GM23338 (cell line): ENCODE measurements around the gene FHIP1B. TPM values are rescaled to one million over a fixed set of nuclear protein-coding genes. Genes with fewer than 3 reads are reported as not detected.

ENCODE experiments used
- ATAC-seq: fragments of 200-7000 bp; cut with Tn5 transposase; 3 replicates; pipeline ENCODE4 v1.9.1; 2020
- DNase-seq: peaks from one replicate; pipeline ENCODE4 v3.0.0-alpha.2; 2015; ENCODE audit warnings: low spot score
- H2AFZ ChIP-seq: fragments of 200-600 bp; sonication (generic); 2 replicates; pipeline ENCODE4 v1.8.0; 2016; ENCODE audit warnings: antibody characterized with exemption, mild to moderate bottlenecking, moderate library complexity
- H3F3A ChIP-seq: fragments of 200-600 bp; sonication (generic); replicated peaks from 2 replicates; pipeline ENCODE4 v1.8.0; 2017; ENCODE audit warnings: antibody characterized with exemption, mixed run types, low read depth
- H3K27ac ChIP-seq: fragments of 200-600 bp; sonication (generic); 2 replicates; pipeline ENCODE4 v1.6.1; 2016; ENCODE audit warnings: low read depth
- H3K27me3 ChIP-seq: fragments of 200-600 bp; sonication (generic); 2 replicates; pipeline ENCODE4 v1.8.0; 2016; ENCODE audit warnings: mild to moderate bottlenecking, mixed run types, moderate library complexity; ENCODE audit not compliant: insufficient read depth
- H3K36me3 ChIP-seq: fragments of 200-600 bp; sonication (generic); 2 replicates; pipeline ENCODE4 v1.8.0; 2016; ENCODE audit warnings: mild to moderate bottlenecking; ENCODE audit not compliant: insufficient read depth
- H3K4me1 ChIP-seq: fragments of 200-600 bp; sonication (generic); 2 replicates; pipeline ENCODE4 v1.8.0; 2016; ENCODE audit warnings: mild to moderate bottlenecking, moderate library complexity; ENCODE audit not compliant: insufficient read depth
- H3K4me2 ChIP-seq: fragments of 200-600 bp; sonication (generic); 2 replicates; pipeline ENCODE4 v1.7.1; 2017; ENCODE audit warnings: mixed run types
- H3K4me3 ChIP-seq: fragments of 200-600 bp; sonication (generic); 2 replicates; pipeline ENCODE4 v1.6.1; 2016; ENCODE audit warnings: mixed run types
- H3K79me2 ChIP-seq: fragments of 200-600 bp; sonication (generic); replicated peaks from 2 replicates; pipeline ENCODE4 v1.8.0; 2017; ENCODE audit warnings: mild to moderate bottlenecking; ENCODE audit not compliant: insufficient read depth
- H3K9me2 ChIP-seq: fragments of 200-600 bp; sonication (generic); 2 replicates; pipeline ENCODE4 v1.8.0; 2017; ENCODE audit not compliant: insufficient read depth
- H4K20me1 ChIP-seq: fragments of 200-600 bp; sonication (generic); replicated peaks from 2 replicates; pipeline ENCODE4 v1.8.0; 2017; ENCODE audit warnings: mild to moderate bottlenecking; ENCODE audit not compliant: insufficient read depth
- H3K27ac Mint-ChIP-seq: 2 replicates; pipeline ENCODE4 v1.8.0; 2020; ENCODE audit warnings: inconsistent platforms, mild to moderate bottlenecking, moderate library complexity, mixed read lengths
- H3K27me3 Mint-ChIP-seq: 3 replicates; pipeline ENCODE4 v1.8.0; 2022; ENCODE audit warnings: low read depth, mild to moderate bottlenecking, moderate library complexity, mixed read lengths, inconsistent platforms; ENCODE audit not compliant: insufficient read depth, poor library complexity
- H3K36me3 Mint-ChIP-seq: 3 replicates; pipeline ENCODE4 v1.8.0; 2021; ENCODE audit warnings: low read depth, mild to moderate bottlenecking, inconsistent platforms, moderate library complexity, mixed read lengths
- H3K4me1 Mint-ChIP-seq: 3 replicates; pipeline ENCODE4 v1.8.0; 2020; ENCODE audit warnings: mild to moderate bottlenecking, inconsistent platforms, mixed read lengths
- H3K4me3 Mint-ChIP-seq: 3 replicates; pipeline ENCODE4 v1.8.0; 2021; ENCODE audit warnings: moderate library complexity, mild to moderate bottlenecking, inconsistent platforms, mixed read lengths
- H3K9me3 Mint-ChIP-seq: 3 replicates; pipeline ENCODE4 v1.8.0; 2020; ENCODE audit warnings: moderate library complexity, mild to moderate bottlenecking, inconsistent platforms, mixed read lengths
- CREB1 ChIP-seq: fragments of 250-450 bp; sonication (Bioruptor Pico); IDR thresholded peaks from 2 replicates; pipeline ENCODE4 v1.5.0; 2020; ENCODE audit warnings: low read depth, mild to moderate bottlenecking, moderate library complexity
- JUNB ChIP-seq: IDR thresholded peaks from one replicate; pipeline ENCODE4 v1.6.1; 2016; ENCODE audit warnings: antibody characterized with exemption; ENCODE audit not compliant: unreplicated experiment
- NANOG ChIP-seq: IDR thresholded peaks from 2 replicates; pipeline ENCODE4 v1.6.1; 2016; ENCODE audit warnings: antibody characterized with exemption, borderline replicate concordance
- ZNF462 ChIP-seq: fragments of 250-450 bp; sonication (Bioruptor Pico); IDR thresholded peaks from 2 replicates; pipeline ENCODE4 v1.5.0; 2020; ENCODE audit warnings: mild to moderate bottlenecking, moderate library complexity
- polyA plus RNA-seq: library from polyadenylated mRNA; unstranded; fragments of >200 nt; fragmentation: Nextera tagmentation; extraction: Ambion mirVana; gene quantifications from 2 replicates; pipeline ENCODE4 v1.2.1, GENCODE V29; 2016
- total RNA-seq: library from RNA; depleted of rRNA; stranded (reverse); fragments of >200 nt; shearing (Covaris generic); gene quantifications from 2 replicates; pipeline ENCODE4 v1.2.3, GENCODE V29; 2014
- TF ChIP-seq, protein P1 (sequence below): IDR thresholded peaks from 2 replicates; pipeline ENCODE4 v1.6.1; 2016; ENCODE audit warnings: antibody characterized with exemption

The FHIP1B gene
- total and polyA plus RNA-seq, 2 experiments from 2014 or later, result 10.3 to 34.5 TPM

- TF ChIP-seq ZNF462, result no peak
Measured at GRCh38 chr11:6225024-6225423, 9.4 kb downstream of the FHIP1B start (continued).

GRCh38 chr11:6224421-6224820, 10.0 kb downstream of the FHIP1B start:
- Histone ChIP-seq H3K27me3 (no peaks in the 10 kb centered on the region), H3K36me3 (peaks cover 5% of the 10 kb centered on the region; the same call in 1 of the 2 replicates), H3F3A (no peaks in the 10 kb centered on the region), H4K20me1 (peaks cover 35% of the 10 kb centered on the region), H3K9me2 (no peaks in the 10 kb centered on the region), H3K27ac (no peak overlapping the region), H3K4me3 (no peak overlapping the region), H2AFZ (no peak overlapping the region), H3K4me1 (no peaks in the 10 kb centered on the region), H3K4me2 (no peak overlapping the region), H3K79me2 (peaks cover 38% of the 10 kb centered on the region)
- Mint-ChIP-seq H3K27ac (no peak overlapping the region), H3K9me3 (no peaks in the 10 kb centered on the region), H3K4me1 (no peaks in the 10 kb centered on the region), H3K4me3 (no peak overlapping the region), H3K27me3 (no peaks in the 10 kb centered on the region), H3K36me3 (peaks cover 8% of the 10 kb centered on the region; the same call in 2 of the 3 replicates)
- ATAC-seq (no peak), DNase-seq (no peak)
- TF ChIP-seq NANOG (no peak), JUNB (no peak), CREB1 (no peak), ZNF462 (no peak)
- TF ChIP-seq, protein P1, sequence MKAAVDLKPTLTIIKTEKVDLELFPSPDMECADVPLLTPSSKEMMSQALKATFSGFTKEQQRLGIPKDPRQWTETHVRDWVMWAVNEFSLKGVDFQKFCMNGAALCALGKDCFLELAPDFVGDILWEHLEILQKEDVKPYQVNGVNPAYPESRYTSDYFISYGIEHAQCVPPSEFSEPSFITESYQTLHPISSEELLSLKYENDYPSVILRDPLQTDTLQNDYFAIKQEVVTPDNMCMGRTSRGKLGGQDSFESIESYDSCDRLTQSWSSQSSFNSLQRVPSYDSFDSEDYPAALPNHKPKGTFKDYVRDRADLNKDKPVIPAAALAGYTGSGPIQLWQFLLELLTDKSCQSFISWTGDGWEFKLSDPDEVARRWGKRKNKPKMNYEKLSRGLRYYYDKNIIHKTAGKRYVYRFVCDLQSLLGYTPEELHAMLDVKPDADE, result no peak
